Muscle of back (tissue), 11 donors: ENCODE results near the gene APBA2. TPM values are rescaled to one million over a fixed set of nuclear protein-coding genes. Genes with fewer than 3 reads are reported as not detected.
"Not testable (repeated sequence)": the region's sequence is repeated elsewhere in the genome, so short reads cannot be mapped to it uniquely, and the experiment has no call there.

Source experiments
- DNase-seq, 3 donors: peaks; one replicate each; pipeline versions ENCODE4 v3.0.0 to v3.0.0-alpha.2; 2013
- polyA plus RNA-seq, 10 donors: library from polyadenylated mRNA; unstranded; fragments of 120-200 nt; gene quantifications; one replicate each; pipeline ENCODE4 v1.2.1, GENCODE V29; 2013; ENCODE audit not compliant: insufficient read length in 10 of 10

APBA2 gene
- polyA plus RNA-seq, 10 donors, result 3.1 to 12.7 (median 4.7) TPM

DNA sequence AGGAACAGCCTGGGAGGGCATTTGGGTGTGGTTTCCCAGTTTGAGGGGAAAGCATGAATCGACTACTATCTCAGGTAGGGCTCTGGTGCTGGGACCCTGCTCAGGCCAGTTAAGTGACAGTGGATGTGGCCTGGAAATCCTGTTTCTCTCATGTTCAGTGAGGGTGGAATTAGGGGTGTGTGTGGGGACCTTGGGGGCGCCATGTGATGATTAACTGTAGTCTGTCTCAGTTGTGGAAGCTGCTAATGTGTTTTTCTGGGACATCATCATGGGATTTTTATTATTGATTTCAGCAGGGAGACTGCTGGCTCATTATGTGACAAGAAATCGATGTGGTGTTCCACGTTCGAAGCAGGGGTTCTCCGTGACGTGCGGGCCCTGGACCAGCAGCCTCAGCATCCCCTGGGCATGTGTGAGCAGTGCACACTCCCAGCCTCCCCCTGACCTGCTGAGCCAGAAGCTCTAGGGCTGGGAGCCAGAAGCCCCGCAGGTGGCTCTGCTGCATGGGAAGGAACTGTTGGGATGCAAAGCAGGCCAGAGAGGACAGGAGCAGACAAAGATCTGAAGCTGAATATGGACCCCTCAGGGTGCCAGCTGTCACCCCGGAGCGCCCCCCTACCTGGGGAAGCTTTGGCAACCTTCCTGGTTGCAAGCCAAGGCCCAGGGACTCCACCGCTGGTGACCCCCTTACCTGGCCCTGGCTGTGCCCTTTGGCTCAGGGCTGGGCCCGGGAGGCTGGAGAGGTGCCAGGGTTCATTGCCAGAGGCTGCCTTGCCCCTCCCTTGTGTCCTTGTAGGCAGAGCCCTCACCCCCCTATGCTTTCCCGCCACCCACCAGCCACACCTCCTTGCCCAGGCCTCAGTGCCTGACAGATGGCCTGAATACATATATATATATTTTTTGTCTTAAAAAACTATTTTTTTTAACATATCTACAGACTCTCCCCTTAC lies 149.8 kb downstream of the APBA2 start:
- DNase-seq, result no peak

DNA sequence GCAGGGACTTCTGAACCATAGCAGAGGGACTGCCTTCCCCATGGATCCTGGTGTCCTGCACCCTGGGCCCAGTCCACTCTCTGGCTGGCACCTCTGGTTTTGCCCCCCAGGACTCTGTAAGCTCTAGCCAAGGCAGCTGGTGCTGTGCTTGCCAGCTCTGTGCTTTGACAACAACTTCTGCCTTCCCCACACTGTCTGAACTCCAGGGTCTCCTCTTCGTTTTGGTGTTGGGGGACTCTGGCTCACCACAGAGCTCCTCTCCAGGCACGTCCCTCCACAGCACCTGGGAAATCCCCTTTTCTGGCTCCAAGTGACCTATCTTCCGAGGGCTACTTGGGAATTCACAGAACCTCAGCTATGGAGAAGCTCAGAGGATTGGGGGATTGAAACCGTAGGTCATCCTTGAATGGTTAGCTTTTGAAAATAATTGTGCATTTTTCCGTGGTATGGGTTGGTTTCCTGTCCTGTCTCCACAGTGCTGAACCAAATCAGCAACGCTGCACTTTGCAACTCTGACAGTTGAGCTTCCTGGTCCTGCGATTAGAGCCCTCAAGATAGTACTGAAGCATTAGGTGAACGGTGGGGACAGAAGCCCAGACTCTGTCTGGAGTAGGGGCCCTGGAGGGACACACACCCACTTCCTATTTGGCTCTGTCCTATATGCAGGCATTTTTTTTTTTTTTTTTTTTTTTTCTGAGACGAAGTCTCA lies 152.4 kb downstream of the APBA2 start:
- no peak for DNase-seq

DNA sequence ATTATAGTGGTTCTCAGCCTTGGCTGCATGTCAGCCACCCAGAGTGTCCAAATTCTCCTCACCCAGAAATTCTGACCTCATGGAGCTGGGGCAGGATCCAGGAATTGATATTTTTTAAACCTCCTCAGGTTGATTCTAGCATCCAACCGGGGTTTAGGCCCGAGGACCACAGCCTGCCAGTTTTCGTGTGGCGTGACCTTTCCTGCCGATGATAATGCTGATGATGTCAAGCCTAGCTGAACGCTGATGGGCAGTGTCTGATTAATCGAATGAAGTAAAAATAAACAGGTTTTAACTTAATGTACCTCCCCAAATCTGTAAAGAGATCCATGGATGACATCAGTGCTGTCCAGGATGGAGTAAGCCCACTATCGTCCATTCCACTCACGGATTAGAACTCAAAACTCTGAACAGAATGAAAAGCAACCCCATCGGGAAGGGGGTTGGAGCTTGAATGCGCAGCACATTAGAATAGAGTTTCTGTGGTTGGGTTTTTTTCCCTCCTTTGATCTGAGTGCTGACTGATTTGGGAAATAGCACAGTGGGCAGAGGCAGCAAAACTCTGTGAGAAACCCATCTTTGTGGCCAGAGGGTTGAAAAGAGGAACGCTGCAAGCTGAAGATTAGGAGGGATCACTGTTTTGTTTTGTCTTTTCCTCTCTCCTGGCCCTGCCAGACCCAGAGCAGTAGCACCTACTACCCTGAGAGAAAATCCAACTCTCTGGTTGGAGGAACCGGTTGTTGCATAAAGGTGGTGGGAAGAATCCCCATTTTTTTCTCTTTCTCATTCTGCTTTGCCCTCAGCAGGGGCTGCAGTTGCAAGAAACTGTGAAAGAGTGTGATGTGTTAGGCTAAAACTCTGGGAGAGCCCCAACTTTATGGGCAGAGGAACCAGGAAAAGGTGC lies 153.9 kb downstream of the APBA2 start:
- no peak for DNase-seq

DNA sequence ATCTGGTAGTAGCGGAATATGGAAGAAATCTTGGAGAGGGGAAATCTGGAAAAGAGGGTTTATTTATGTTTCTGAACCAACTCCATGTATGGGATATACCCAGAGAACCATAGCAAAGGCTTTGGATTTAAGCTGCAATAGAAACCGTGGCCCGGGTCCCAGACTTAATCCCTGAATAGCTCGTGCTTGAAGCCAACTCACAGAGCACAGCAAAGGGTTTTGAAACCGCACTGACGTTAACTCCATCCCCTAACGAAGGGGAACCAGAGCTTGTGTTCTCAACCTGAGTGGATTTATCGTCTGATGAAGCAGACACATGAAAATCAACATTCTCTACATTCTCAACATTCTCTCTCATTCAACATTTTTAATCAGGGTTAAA lies 154.6 kb downstream of the APBA2 start:
- peak; percentile 44 to 81 (median 60) for DNase-seq

DNA sequence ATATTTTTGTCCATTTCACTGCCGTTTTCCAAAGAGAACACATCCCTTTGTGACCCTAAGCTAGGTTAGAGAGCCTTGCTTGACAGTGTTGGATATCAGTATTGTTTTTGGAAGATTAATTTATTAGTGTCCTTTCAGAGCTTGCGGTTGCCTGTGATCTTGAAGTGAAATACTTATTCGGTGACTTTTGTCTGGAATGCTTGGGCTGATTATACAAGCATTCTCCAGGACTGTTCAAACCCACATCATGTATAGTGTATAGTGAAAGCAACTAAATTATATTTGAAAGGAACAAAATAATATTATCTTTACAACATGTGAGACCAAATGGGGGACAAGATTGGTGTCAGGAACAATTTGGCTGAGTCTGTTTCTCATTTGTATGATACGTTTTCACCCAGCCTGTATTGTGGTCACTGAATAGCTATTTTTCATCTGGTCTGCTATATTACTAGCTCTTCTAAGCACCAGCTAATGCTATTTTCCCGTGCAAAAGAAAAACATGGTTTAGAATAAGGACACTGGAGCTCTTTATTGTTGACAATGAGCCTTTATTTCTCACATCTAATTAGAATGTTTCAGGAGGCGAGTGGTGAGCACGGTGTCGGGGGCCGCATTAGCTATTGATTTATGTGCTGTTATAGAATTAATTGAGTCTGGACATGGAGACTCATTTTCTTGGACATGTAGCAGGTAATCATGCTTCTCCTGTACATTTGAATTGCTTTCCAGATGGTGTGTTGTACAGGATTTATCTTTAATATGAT lies 158.1 kb downstream of the APBA2 start:
- peak in 1 of 3 donors; percentile 40 for DNase-seq

DNA sequence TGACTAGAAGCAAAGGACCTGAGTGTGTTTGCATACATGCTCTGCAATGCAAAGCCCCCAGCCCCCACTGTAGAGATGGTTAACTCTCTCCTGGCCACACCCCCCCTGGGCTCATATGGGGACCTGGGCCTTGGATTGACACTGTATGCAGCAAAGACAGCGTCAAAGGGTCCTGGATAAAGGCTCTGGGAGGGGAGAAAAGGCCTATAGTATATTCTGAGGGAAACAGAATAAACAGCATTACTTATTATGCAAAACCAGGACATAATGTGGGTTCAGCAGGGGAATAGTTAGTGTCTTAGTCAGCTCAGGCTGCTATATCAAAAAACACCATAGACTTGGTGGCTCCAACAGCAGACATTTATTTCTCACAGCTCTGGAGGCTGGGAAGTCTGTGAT lies 158.7 kb downstream of the APBA2 start:
- peak in 1 of 3 donors; percentile 12 for DNase-seq

- not testable (repeated sequence) for DNase-seq
Measured at GRCh38 chr15:29045161-29045560, 159.4 kb downstream of the APBA2 start.

DNA sequence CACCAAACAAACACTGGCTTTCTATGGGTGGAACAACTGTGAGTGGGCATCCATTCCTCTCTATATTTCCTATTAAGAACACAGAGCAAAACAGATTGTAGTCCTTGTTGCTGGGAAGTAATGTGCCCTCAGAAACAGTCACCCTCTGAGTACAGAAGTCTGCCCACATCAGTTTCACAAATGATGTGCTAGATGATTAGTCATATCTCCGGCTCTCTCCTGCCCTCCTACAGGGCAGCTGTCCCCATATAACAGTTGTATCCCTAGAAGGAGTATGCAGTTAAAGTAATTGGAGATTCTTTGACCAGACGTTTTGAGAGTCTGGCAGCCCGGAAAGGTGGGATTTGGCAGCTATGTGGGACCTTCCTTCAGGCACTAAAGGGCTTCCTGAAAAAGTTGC lies 159.9 kb downstream of the APBA2 start:
- DNase-seq, result no peak

DNA sequence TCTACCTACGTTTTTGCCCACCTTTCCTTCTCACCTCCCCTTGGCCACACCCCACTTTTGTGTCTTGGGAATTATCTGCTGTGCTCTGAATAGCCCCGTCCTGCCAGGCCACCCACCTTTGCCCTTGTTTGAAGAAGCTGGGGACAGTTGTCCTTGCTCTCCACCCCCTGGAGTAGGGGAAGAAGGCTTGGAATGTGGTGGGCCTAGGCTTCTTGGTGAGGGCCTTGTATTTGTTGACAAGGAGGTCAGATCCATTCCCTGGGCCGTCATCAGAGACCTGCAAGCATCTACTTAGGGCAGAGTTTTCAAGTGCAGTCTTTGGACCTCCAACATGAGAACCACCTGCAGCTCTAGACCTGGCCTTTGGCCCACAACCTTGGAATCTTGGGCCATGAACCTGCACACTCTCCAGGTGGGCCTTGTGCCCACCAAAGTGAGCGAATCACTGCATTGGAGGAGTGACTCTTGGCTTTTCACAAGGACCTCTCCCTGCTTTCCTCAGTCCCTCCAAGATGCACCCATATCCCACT lies 160.6 kb downstream of the APBA2 start:
- no peak for DNase-seq

DNA sequence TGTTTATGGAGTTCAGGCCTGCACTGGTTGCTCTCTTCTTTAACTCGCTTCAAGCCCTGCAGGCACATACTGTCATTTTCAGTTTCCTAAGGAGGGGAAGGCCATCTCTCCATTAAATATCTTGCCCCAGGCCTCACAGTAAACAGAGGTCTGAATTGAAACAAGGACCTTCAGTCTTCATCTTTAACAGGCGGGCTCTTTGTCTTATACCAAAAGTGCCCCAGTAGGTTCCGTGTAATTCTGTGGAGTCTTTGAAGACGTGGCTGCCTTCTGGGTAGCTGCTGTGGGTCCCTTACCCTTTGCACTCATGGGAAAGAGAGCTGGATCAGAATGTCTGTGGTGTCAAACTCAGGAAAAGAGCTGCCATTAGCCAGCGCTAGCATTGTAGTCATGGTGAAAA lies 161.2 kb downstream of the APBA2 start:
- DNase-seq, result no peak

GRCh38 chr15:29048011-29048410 lies 162.2 kb downstream of the APBA2 start:
- DNase-seq, result no peak

DNA sequence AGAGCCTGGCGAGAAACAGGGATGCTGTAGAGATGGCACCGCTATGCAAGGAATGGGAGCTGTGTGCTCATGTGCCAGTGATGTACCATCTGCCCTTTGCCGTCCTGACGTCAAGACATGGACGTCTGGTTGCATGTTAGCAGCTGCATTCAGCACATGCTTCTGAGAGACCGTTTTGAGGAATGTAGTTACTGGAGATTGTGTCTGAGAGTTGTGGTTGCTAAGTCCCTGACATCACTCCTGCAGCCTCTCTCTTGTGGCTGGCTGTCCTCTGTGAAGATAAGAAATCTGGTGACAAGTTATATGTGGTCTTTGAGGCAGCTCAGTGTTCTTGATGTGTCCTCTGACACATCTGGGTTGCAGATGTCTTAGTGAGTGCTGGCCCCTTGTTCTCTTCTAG lies 165.1 kb downstream of the APBA2 start:
- peak in 2 of 3 donors; percentile 7 to 25 for DNase-seq

DNA sequence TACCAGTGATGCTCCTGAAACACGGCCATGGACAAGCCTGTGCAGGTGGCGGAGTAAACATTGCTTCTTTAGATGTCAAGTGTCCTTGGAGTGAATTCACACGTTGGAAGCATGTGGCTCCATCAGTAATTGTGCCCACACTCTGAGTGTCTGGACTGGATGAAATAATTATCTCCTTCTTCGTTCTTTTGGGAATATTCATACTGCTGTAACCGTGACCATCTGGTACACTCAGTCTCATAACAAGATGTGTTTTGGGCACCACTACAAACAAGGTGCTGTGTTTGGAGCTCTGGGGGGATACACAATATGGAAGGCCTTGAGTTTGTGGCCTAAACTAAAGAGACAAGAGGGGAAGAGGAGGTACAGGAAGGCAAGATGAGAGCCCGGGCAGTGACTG lies 165.6 kb downstream of the APBA2 start:
- no peak for DNase-seq

DNA sequence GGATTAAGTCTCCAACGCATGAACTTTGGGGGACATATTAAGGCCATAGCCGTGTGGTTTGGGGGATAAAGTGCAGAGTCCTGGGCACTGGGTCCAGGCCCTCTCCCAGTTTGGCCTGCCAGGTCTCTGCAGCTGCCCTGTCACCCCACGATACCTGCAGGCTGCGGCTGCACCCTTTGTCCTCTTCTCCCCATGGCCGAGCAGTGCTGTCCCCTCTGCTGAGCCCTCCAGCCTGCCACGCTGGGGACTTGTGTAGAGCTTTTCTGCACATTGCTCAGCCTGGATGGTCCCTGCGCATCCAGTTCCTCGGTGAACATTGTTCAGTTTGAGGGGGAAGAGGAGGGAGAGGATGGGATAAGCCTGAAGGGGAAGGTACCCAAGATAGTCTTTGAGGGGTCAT lies 167.2 kb downstream of the APBA2 start:
- DNase-seq, result no peak

GRCh38 chr15:29053661-29054131 lies 167.9 kb downstream of the APBA2 start:
- no peak for DNase-seq

GRCh38 chr15:29054171-29055045 lies 168.6 kb downstream of the APBA2 start:
- no peak for DNase-seq

GRCh38 chr15:29055876-29056275 lies 170.1 kb downstream of the APBA2 start:
- no peak for DNase-seq

DNA sequence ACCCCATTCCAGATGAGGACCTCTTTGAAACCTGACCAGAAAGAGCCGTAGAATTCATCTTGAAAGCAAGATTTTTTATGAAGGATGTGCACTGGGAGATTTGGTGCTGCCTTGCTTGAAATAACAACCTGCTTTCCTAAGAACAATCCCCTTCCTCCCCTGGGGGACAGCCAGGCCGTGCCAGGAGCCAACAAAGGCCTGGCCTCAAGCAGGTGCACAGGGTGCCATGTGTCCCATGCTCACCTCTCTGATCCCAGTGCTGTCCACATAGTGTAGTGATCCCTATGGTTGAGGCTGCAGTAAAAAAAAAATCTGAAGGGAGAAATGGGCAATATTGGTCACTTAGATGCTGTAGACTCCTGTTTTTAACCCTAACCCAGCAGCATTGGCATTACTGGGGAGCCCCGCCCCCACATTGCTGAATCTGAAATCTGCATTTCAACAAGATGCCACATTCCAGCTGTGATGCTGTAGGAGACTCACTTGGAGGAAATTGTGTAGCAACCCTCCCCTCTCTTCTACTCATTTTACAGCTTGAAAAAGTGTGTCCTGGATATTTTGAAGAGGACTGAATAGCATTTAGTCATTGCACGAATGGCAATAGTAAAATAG lies 171.2 kb downstream of the APBA2 start:
- DNase-seq, result no peak

GRCh38 chr15:29057856-29058255 lies 172.1 kb downstream of the APBA2 start:
- no peak for DNase-seq
